Measurements from ENCODE around the gene AEN. TPM values are rescaled to one million over a fixed set of nuclear protein-coding genes. Genes with fewer than 3 reads are reported as not detected.

AEN gene
- polyA plus RNA-seq, 2 of the 4 experiments (the other 2 are of a cell fraction): 57.2 to 74.9 TPM

DNA sequence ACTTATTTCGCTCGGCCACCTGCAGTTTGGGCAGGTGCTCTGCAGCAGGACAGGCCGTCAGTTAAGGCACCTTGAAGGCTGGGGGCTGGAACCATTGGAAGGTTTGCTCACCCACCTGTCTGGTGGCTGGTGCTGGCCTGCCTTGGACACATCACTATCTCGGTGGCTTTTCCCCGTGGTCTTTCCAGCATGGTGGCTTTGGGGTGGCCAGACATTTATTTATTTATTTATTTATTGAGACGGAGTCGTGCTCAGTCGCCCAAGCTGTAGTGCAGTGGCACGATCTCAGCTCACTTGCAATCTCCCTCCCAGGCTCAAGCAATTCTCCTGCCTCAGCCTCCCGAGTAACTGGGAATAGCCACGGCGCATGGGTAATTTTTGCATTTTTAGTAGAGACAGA, 29.4 kb downstream of the AEN start:
- Histone ChIP-seq H3K4me1 (peaks cover 19% of the 10 kb centered on the region), H3K27ac (no peak overlapping the region), H3K4me3 (no peak overlapping the region), H3K4me2 (no peak overlapping the region), H3K9me3 (no peaks in the 10 kb centered on the region)
- 90% methylated on average over 12 of the region's 12 CpGs for WGBS (ENCODE audit: missing lambda C conversion rate)
- FAIRE-seq: no peak
- CTCF ChIA-PET: interaction anchor here (0.8 to 8.1 kb wide), 3 partner anchors 7 to 228 kb away, joined by 3 to 66 read pairs (median 3); no protein-coding TSS in a partner anchor
- TF ChIP-seq NPAS2 (CRISPR knock-in tag; IDR thresholded peaks at IDR 0.05; ENCODE audit: borderline replicate concordance): no peak
- no peak for TF ChIP-seq E2F6 (IDR thresholded peaks at IDR 0.05; ENCODE audit: borderline replicate concordance, low read depth)
- TF ChIP-seq POLR2A (IDR thresholded peaks at IDR 0.05; ENCODE audit: low read length): no peak
- no peak for TF ChIP-seq GATA3 (IDR thresholded peaks at IDR 0.05; ENCODE audit: borderline replicate concordance)
- TF ChIP-seq CBX2 (IDR thresholded peaks at IDR 0.05; ENCODE audit: borderline replicate concordance, low read depth): no peak
- TF ChIP-seq BCL3 (IDR thresholded peaks at IDR 0.05): no peak
- no peak for TF ChIP-seq RFX5 (IDR thresholded peaks at IDR 0.05)
- no peak for TF ChIP-seq FOSB (CRISPR knock-in tag; IDR thresholded peaks at IDR 0.05)
- no peak for TF ChIP-seq HDAC2 (IDR thresholded peaks at IDR 0.05)
- no peak for TF ChIP-seq ESRRA (IDR thresholded peaks at IDR 0.05; ENCODE audit: borderline replicate concordance, low read length)
- no peak for TF ChIP-seq NFE2L2 (conservative IDR thresholded peaks at IDR 0.05; ENCODE audit: low read length)
- no peak for TF ChIP-seq PHF8 (IDR thresholded peaks at IDR 0.05; ENCODE audit: borderline replicate concordance, low read depth)
- TF ChIP-seq EHF (CRISPR knock-in tag; IDR thresholded peaks at IDR 0.05): no peak
- TF ChIP-seq SMC3 (IDR thresholded peaks at IDR 0.05): no peak
- no peak for TF ChIP-seq FOXS1 (CRISPR knock-in tag; IDR thresholded peaks at IDR 0.05)
- TF ChIP-seq ZC3H11A (IDR thresholded peaks at IDR 0.05): no peak
- TF ChIP-seq, protein P1, sequence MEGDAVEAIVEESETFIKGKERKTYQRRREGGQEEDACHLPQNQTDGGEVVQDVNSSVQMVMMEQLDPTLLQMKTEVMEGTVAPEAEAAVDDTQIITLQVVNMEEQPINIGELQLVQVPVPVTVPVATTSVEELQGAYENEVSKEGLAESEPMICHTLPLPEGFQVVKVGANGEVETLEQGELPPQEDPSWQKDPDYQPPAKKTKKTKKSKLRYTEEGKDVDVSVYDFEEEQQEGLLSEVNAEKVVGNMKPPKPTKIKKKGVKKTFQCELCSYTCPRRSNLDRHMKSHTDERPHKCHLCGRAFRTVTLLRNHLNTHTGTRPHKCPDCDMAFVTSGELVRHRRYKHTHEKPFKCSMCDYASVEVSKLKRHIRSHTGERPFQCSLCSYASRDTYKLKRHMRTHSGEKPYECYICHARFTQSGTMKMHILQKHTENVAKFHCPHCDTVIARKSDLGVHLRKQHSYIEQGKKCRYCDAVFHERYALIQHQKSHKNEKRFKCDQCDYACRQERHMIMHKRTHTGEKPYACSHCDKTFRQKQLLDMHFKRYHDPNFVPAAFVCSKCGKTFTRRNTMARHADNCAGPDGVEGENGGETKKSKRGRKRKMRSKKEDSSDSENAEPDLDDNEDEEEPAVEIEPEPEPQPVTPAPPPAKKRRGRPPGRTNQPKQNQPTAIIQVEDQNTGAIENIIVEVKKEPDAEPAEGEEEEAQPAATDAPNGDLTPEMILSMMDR (IDR thresholded peaks at IDR 0.05): no peak
- TF ChIP-seq TFCP2L1 (CRISPR knock-in tag; IDR thresholded peaks at IDR 0.05): no peak
- TF ChIP-seq, protein P2, sequence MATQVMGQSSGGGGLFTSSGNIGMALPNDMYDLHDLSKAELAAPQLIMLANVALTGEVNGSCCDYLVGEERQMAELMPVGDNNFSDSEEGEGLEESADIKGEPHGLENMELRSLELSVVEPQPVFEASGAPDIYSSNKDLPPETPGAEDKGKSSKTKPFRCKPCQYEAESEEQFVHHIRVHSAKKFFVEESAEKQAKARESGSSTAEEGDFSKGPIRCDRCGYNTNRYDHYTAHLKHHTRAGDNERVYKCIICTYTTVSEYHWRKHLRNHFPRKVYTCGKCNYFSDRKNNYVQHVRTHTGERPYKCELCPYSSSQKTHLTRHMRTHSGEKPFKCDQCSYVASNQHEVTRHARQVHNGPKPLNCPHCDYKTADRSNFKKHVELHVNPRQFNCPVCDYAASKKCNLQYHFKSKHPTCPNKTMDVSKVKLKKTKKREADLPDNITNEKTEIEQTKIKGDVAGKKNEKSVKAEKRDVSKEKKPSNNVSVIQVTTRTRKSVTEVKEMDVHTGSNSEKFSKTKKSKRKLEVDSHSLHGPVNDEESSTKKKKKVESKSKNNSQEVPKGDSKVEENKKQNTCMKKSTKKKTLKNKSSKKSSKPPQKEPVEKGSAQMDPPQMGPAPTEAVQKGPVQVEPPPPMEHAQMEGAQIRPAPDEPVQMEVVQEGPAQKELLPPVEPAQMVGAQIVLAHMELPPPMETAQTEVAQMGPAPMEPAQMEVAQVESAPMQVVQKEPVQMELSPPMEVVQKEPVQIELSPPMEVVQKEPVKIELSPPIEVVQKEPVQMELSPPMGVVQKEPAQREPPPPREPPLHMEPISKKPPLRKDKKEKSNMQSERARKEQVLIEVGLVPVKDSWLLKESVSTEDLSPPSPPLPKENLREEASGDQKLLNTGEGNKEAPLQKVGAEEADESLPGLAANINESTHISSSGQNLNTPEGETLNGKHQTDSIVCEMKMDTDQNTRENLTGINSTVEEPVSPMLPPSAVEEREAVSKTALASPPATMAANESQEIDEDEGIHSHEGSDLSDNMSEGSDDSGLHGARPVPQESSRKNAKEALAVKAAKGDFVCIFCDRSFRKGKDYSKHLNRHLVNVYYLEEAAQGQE (IDR thresholded peaks at IDR 0.05): no peak
- DNase-seq (ENCODE audit: low read depth in 1 of 2, low spot score in 1 of 2): no peak
- POLR2A ChIA-PET: no interaction called here
- no peak for ATAC-seq

DNA sequence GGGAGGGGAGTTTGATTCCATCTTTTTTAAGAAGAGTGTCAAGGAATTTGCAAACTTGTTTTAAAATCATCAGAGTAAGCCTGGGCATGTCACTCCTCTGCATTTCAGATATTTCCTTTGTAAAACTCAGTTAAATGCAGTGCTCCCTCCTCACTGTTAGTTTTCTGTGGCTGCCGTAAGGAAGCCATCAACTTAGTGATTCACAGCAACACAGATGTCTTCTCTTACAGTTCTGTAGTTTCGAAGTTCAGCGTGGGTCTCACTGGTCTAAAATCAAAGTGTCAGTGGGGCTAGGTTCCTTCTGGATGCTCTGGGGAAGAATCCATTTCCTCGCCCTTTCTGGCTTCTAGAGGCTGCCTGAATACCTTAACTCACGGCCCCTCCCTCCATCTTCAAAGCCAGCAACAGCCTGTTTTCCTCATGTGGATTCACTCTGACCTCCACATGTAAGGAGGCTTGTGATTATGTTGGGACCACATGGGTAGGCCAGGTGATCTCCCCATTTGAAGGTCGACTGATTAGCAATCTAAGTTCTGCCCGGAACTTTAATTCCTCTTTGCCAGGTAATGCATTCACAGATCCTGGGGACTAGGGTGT, 30.1 kb downstream of the AEN start:
- FAIRE-seq (no peak), ATAC-seq (no peak), DNase-seq (ENCODE audit: low read depth in 1 of 2, low spot score in 1 of 2) (no peak)
- 81% methylated on average over 7 of the region's 7 CpGs for WGBS (ENCODE audit: missing lambda C conversion rate)
- Histone ChIP-seq H3K4me1 (peaks cover 19% of the 10 kb centered on the region), H3K4me3 (no peak overlapping the region), H3K9me3 (no peaks in the 10 kb centered on the region), H3K4me2 (no peak overlapping the region), H3K27ac (no peak overlapping the region)
- TF ChIP-seq, protein P2 (IDR thresholded peaks at IDR 0.05): no peak
- TF ChIP-seq ELK1 (IDR thresholded peaks at IDR 0.05; ENCODE audit: low read depth, low read length) (no peak), HOXB13 (CRISPR knock-in tag; IDR thresholded peaks at IDR 0.05; ENCODE audit: low read depth) (no peak), BCL3 (IDR thresholded peaks at IDR 0.05) (no peak)
- POLR2A ChIA-PET: no interaction called here
- CTCF ChIA-PET: interaction anchor here (1.1 to 10.1 kb wide), 3 partner anchors 38 to 227 kb away, joined by 3 to 297 read pairs (median 3); no protein-coding TSS in a partner anchor
